Stimulated activated CD8-positive, alpha-beta memory T cell treated with anti-CD3 and anti-CD28 coated beads, Interleukin-4, amount 100 ng/mL, for 4 hours (primary cell): ENCODE results near the gene TRPT1.
A peak's percentile ranks its signal among the peaks of the same experiment; 100 is the strongest.
"Not testable (repeated sequence)": the region's sequence is repeated elsewhere in the genome, so short reads cannot be mapped to it uniquely, and the experiment has no call there.

Experiments
- DNase-seq, 2 donors: peaks; one replicate each; pipeline ENCODE4 v3.0.0-alpha.2; 2020; ENCODE audit warnings: low read depth in 2 of 2, low spot score in 1 of 2

The TRPT1 gene

GRCh38 chr11:64258946-64259532 is 33.1 kb upstream of the TRPT1 start:
- no peak for DNase-seq

GRCh38 chr11:64258356-64258755 is 32.4 kb upstream of the TRPT1 start:
- no peak for DNase-seq

DNA sequence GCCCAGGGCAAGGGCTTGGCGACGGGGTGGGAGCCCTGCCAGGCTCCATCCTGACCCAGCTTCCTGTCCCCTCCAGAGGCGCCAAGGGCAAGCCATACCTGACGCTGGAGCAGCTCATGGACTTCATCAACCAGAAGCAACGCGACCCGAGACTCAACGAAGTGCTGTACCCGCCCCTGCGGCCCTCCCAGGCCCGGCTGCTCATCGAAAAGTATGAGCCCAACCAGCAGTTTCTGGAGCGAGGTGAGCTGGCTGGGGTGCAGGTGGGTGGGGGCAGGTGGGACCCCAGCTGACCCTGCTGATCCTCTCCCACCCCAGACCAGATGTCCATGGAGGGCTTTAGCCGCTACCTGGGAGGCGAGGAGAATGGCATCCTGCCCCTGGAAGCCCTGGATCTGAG is 30.3 kb upstream of the TRPT1 start:
- DNase-seq, result no peak

DNA sequence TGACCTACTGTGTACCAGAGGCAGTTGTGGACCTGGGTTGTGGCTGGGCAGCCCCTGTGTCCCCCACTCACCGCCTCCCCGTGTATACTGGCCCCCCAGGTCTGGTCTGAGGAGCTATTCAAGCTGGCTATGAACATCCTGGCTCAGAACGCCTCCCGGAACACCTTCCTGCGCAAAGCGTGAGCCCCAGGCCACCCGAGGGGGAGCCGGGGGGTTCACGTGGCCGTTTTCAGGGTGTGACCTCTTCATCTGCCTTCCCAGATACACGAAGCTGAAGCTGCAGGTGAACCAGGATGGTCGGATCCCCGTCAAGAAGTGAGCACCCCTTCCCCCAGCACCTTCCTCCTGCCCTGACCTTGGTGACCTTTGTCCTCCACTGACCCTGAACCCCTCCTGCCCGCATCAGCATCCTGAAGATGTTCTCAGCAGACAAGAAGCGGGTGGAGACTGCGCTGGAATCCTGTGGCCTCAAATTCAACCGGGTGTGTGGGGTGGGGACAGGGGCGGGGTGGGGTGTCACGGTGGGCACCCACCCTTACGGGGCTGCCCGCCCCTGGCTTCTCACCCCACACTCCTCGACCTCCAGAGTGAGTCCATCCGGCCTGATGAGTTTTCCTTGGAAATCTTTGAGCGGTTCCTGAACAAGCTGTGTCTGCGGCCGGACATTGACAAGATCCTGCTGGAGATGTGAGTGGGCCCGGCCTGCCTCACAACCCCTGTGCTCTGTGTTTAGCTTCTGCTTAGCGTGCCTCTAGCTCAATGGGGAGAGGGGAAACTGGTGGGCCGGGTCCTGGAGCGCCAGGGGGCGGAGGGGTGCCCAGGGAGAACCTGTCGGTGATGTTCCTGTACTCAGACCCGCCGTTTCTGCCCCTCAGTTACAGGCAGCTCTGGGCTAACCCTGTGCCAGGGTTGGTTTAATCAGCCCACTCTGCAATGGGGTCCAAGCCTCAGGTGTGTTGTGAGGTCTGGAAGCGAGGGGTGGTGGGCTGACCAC is 29.4 kb upstream of the TRPT1 start:
- no peak for DNase-seq

- no peak for DNase-seq
Measured at GRCh38 chr11:64254326-64254725, 28.3 kb upstream of the TRPT1 start.

GRCh38 chr11:64253481-64253880 is 27.5 kb upstream of the TRPT1 start:
- no peak for DNase-seq

- DNase-seq, result no peak
Measured at GRCh38 chr11:64253043-64253442, 27.1 kb upstream of the TRPT1 start.

DNA sequence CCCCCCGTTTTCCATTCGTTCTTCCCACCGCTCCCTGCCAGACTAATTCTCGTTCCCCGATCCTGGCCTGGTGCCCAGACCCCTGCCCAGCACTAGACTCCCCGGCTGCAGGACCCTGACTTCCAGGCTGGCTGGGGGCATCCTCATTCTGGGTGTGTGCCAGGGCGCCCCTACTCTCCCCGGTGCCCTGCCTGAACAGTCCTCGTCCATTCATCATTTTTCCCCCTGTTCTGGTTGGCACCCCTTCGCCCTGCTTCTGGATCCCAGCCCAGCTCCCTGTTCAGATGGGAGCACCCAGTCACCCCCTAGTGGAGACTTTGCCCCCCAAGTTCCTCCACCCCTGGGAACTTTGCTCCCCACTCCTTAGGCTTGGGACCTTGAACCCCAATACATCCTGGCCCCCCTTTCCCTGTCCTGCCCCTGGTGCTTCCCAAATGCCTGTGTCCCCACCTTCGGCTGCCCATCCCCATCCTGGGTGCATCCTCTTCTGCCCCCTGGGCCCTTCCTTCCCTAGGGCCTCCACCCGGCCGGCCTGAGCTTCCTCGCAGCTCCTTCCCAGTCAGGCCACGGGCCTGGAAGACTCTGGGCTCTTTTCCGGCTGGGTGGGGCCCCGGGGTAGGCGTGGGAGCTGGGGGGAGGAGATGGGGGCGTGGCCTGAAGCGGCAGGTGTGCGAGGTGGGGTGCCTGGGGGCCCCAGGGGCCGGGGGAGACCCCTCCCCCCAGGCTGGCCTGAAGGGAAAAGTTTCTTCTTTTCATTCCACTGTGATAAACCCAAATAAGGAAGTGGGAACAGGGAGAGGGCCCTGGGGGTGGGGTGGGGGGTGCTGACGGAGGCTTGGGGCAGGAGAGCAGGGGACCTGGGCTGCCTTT is 26.3 kb upstream of the TRPT1 start:
- DNase-seq, result no peak

- DNase-seq, result no peak
Measured at GRCh38 chr11:64251753-64252002, 25.7 kb upstream of the TRPT1 start.

- no peak for DNase-seq
Measured at GRCh38 chr11:64251016-64251752, 25.2 kb upstream of the TRPT1 start, which contains the start of gene PLCB3. TSS of gene PLCB3 (plus strand) at chr11:64251530. CDS start at chr11:64251650, 120 bp downstream.

DNA sequence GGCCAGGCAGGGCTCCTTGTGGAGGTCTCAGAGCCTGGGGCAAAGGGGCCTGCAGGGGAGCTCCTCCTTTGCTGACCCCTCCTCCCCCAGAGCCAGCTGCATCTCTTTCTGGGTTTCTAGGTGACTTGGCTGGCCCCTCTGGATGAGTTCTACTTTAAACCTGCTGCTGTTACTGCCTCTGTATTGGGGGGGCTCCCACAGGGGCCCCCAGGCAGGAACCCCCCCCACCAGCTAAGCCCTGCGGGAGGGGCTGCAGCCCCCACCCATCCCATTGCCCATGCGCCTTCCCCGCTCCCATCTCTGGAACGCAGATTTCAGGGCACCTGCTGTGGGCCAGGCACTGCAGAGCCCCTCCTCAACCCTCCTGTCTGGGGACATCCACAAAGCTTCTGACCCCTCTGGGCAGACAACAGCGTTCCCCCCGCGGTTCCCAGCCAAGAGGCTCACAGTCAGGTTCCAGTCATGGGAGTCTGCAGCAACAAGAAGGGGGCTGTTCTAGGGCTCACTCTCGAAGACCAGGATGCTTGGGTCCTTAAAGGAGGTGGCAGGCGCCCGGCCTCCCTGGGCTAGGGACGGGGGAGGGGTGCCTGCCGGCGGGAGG is 24.5 kb upstream of the TRPT1 start:
- no peak for DNase-seq

DNA sequence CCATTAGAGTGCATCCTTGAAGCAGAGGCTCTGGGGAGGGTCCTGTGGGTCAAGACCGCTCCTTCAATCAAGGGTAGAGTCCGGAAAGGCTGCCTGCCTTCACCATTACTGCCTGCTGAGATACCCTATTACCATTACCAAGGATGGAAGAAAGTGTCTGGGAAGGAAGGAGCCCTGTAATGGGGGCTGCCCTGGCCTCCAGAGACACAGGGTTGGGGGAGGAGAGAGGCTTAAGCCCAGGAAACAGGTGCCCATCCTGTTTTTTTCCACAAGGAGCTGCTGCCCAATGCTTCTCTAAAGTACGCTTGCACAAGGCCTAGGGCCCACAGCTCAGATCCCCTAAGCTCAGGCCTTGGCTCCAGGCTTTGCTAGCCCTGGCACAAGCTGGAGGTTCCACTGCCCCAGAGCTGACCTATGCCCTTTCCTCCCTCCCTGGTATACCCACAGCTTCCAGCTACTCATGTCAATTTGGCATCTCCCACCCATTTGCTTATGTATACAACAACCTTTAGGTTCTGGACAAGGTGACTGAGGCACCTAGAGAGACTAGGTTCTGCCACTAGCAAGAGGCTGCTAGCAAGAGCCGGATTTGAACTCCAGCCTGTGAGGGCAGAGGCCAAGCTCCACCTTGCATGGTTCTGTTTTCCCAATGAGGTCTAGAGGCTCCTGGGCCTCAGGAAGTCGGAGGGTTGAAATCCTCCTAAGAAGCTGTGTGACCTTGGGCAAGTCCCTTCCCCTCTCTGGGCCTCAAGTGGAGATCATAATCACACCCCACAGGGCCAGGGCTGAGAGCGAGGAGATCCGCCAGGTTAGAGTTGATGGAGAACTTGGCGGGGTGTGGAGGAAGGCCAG is 23.8 kb upstream of the TRPT1 start:
- no peak for DNase-seq

- no peak for DNase-seq
Measured at GRCh38 chr11:64249038-64249437, 23.1 kb upstream of the TRPT1 start.

GRCh38 chr11:64248578-64248977 is 22.6 kb upstream of the TRPT1 start:
- no peak for DNase-seq

DNA sequence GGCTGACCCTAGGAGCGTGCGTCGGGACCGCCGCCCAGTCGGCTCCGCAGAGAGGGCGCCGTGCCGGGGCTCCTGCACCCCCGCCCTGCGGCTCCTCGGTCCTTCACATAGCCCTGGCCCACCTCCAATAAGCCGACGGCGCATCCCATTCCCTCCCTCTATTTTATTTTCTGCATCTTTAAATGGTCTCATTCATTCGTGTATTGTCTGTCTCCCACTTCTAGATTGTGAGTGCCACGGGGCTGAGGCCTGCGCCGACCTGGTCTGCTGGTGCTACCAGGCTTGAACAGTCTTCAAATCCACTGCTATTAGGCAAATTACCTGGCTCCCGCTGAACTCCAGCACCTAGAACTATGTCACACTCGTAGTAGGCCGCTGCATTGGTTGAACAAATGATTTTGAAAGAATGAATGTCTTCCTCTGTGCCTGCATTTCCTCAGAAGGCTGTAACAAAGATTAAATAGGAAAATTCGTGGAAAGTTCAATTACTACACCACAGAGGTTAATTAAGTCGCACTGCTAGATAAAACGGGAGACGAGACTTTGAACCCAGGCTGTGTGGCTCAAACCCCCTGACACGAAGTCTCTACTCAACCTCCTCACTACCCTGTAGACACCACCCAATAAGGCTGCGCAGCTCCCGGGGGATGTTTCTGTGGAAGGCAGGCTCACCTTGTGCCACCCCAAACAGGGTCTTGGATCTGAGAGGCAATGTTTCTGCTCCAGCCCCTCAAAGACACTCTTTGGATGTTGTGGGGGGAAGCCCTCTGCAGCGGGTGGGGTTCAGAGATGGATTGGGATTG is 21.9 kb upstream of the TRPT1 start:
- DNase-seq, result no peak

DNA sequence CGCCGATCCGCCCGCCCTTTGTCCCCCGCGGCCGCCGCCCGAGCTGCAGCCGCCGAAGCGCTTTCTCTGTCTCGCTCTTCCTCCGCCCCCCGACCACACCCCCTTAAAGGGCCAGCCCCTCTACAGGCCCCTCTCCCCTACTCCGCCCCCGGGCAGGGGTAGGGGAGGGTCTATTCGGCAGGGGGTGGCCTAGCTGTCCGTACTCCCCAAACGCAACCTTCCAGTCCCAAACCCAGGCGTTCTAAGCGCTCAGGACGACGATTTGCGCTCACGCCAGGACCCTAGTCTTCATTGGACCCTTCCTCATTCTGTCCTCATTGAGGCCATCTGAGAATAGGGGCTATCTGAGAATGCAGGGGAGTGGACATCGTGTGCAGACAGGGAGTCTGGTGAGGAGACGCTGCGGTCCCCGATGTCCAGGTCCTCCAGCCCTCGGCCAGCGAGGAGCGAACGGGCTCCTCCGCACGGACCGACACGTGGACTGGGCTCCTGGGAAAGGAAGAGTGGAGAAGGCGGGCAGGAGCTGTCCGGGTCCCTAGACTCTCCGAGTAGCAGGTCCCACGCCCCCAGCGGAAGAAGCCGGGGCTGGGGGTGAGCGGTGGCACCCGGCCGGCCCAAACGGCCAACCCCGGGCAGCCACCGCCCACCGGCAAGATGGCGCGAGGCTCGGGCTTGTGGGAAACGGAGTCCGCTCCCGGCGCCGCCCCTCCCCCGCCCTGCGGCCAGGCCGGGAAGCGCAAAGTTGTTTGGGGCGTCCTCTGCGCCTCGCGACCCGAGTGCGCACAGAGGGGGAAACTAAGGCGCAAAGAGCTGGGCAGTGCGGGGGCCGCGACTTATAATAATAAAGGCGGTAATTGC is 21.1 kb upstream of the TRPT1 start, which contains the start of gene PPP1R14B:
TSS of gene PPP1R14B (minus strand) at position 73 of the 858 bp plus-strand sequence. CDS start 270 bp downstream, outside the sequence.
- DNase-seq, result peak in 1 of 2 donors; percentile 71

- DNase-seq, result not testable (repeated sequence)
Measured at GRCh38 chr11:64246621-64246870, 20.6 kb upstream of the TRPT1 start.
